Cardiac atrium fibroblast (primary cell): ENCODE results near the gene RTL3. TPM values are rescaled to one million over a fixed set of nuclear protein-coding genes. Genes with fewer than 3 reads are reported as not detected.

ENCODE experiments used
- total RNA-seq: library from RNA; depleted of rRNA; stranded (reverse); fragments of >200 nt; gene quantifications from 2 replicates; pipeline ENCODE4 v1.2.3, GENCODE V29; 2015

The RTL3 gene
- 0.49 TPM in 1 of 2 replicates, not detected in the other for total RNA-seq

GRCh38 chrX:78658845-78659744, at the start of gene RTL3:
Gene RTL3 (minus strand): TSS chrX:78659328. CDS start chrX:78658420, 908 bp downstream.

Other genes starting within 250 kb of the RTL3 start
- not detected in 2 replicates for gene LPAR4, start 88.4 kb upstream of the RTL3 start, total RNA-seq